ENCODE data around the gene SULT4A1.

SULT4A1 gene

DNA sequence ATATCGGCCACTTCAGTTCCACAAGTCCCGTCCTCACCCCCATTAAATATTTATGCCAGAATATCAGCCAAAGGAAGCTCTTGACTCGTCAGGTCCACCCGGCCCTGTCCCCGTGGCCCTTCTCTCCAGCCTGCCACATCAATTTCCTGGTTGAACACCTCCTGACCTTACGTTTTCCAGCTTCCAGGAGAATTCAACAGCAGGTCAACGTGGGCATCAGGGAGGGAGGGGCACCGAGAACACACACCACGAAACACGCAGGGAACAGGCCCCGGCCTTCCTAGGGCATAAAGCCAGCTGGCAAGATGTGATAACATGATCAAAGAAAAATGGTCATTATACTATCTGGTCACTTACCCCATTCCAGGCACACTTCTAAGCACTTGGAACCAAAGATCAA is 15.3 kb downstream of the SULT4A1 start:
- no peak overlapping the region for H2AFZ ChIP-seq (ENCODE audit: low read depth, low read length, severe bottlenecking)
- H3K4me2 ChIP-seq (ENCODE audit: low read depth, low read length, poor library complexity, severe bottlenecking), result no peak overlapping the region
- no peaks in the 10 kb centered on the region for H3K9me3 ChIP-seq (ENCODE audit: insufficient read depth, low read length)
- TF ChIP-seq, protein P1, sequence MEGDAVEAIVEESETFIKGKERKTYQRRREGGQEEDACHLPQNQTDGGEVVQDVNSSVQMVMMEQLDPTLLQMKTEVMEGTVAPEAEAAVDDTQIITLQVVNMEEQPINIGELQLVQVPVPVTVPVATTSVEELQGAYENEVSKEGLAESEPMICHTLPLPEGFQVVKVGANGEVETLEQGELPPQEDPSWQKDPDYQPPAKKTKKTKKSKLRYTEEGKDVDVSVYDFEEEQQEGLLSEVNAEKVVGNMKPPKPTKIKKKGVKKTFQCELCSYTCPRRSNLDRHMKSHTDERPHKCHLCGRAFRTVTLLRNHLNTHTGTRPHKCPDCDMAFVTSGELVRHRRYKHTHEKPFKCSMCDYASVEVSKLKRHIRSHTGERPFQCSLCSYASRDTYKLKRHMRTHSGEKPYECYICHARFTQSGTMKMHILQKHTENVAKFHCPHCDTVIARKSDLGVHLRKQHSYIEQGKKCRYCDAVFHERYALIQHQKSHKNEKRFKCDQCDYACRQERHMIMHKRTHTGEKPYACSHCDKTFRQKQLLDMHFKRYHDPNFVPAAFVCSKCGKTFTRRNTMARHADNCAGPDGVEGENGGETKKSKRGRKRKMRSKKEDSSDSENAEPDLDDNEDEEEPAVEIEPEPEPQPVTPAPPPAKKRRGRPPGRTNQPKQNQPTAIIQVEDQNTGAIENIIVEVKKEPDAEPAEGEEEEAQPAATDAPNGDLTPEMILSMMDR (IDR thresholded peaks at IDR 0.05; ENCODE audit: insufficient read depth, low read length, poor library complexity, severe bottlenecking), result no peak
- TF ChIP-seq EZH2phosphoT487 (conservative IDR thresholded peaks at IDR 0.05; ENCODE audit: low read length), result no peak
- no peaks in the 10 kb centered on the region for H3K36me3 ChIP-seq (ENCODE audit: low read length)
- H3K27me3 ChIP-seq (ENCODE audit: low read length), result no peaks in the 10 kb centered on the region
- H3K27ac ChIP-seq (ENCODE audit: low read depth, low read length), result no peak overlapping the region
- no peak overlapping the region for H3K9ac ChIP-seq (ENCODE audit: low read length)
- H3K79me2 ChIP-seq (ENCODE audit: insufficient read depth, low read length), result no peaks in the 10 kb centered on the region
- no peaks in the 10 kb centered on the region for H3K9me2 ChIP-seq (replicated peaks; ENCODE audit: insufficient read depth, low read length)
- H4K20me1 ChIP-seq (ENCODE audit: low read depth, low read length), result no peaks in the 10 kb centered on the region
- H3K4me3 ChIP-seq (ENCODE audit: insufficient read depth, low read length, poor library complexity, severe bottlenecking), result no peak overlapping the region
- H3F3A ChIP-seq (ENCODE audit: insufficient read depth), result no peaks in the 10 kb centered on the region

GRCh38 chr22:43845981-43846380 is 16.3 kb downstream of the SULT4A1 start:
- Histone ChIP-seq H3K27me3 (ENCODE audit: low read length) (no peaks in the 10 kb centered on the region), H3F3A (ENCODE audit: insufficient read depth) (no peaks in the 10 kb centered on the region), H3K27ac (ENCODE audit: low read depth, low read length) (no peak overlapping the region), H2AFZ (ENCODE audit: low read depth, low read length, severe bottlenecking) (no peak overlapping the region), H3K4me3 (ENCODE audit: insufficient read depth, low read length, poor library complexity, severe bottlenecking) (no peak overlapping the region), H4K20me1 (ENCODE audit: low read depth, low read length) (no peaks in the 10 kb centered on the region), H3K79me2 (ENCODE audit: insufficient read depth, low read length) (no peaks in the 10 kb centered on the region), H3K9me2 (replicated peaks; ENCODE audit: insufficient read depth, low read length) (no peaks in the 10 kb centered on the region), H3K36me3 (ENCODE audit: low read length) (no peaks in the 10 kb centered on the region), H3K4me2 (ENCODE audit: low read depth, low read length, poor library complexity, severe bottlenecking) (no peak overlapping the region), H3K9ac (ENCODE audit: low read length) (no peak overlapping the region), H3K9me3 (ENCODE audit: insufficient read depth, low read length) (no peaks in the 10 kb centered on the region)
- TF ChIP-seq, protein P1 (IDR thresholded peaks at IDR 0.05; ENCODE audit: insufficient read depth, low read length, poor library complexity, severe bottlenecking), result no peak
- no peak for TF ChIP-seq EZH2phosphoT487 (conservative IDR thresholded peaks at IDR 0.05; ENCODE audit: low read length)

DNA sequence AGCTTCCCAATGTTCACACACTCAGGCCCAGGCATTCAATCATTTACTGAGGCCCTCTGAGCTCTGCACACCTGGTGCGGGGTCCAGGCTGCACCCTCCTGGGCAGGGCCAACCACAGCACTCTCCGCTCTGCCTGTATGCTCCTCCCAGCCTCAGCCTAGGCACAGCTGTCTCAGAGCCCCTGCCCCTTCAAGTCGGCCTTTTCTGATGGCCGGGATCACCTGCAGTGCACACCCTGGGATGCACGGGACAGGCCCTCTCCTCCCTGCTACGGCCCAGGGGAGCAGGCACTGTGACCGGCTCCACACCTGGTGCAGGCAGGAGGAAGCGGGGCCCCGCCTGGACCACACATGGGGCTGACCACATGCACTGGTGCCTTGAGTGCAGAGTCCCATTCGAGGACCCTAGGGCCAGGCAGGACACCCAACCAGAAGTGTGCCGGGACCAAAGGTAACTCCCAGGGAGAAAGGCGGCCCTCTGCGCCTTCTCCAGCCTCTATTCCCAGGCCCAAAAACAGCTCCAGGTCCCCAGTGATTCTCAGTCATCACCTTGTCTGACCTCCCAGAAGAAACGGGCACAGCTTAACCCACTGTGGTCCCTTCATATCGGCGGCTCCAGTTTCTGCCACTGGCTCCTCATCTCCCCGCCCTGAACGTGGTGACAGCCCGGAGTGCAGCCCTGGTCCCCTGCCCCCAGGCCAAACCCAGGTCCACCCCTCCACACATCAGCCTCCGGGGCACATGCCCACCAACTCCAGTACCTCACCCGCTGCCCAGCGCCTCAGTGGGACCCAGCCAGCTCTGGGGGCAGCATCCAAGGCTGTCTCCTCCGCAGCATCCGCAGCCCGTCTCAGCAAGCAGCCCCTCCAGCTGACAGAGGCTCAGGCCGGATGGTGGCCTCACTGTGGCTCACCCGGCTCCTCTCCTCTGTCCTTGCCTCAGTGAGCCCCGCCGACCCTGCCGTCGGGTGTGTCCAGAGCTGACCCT is 17.5 kb downstream of the SULT4A1 start:
- H3K36me3 ChIP-seq (ENCODE audit: low read length), result no peaks in the 10 kb centered on the region
- TF ChIP-seq EZH2phosphoT487 (conservative IDR thresholded peaks at IDR 0.05; ENCODE audit: low read length), result no peak
- TF ChIP-seq, protein P1 (IDR thresholded peaks at IDR 0.05; ENCODE audit: insufficient read depth, low read length, poor library complexity, severe bottlenecking), result no peak
- H3K9me2 ChIP-seq (replicated peaks; ENCODE audit: insufficient read depth, low read length), result no peaks in the 10 kb centered on the region
- H3K27ac ChIP-seq (ENCODE audit: low read depth, low read length), result no peak overlapping the region
- no peak overlapping the region for H3K4me3 ChIP-seq (ENCODE audit: insufficient read depth, low read length, poor library complexity, severe bottlenecking)
- H3K27me3 ChIP-seq (ENCODE audit: low read length), result no peaks in the 10 kb centered on the region
- no peak overlapping the region for H3K4me2 ChIP-seq (ENCODE audit: low read depth, low read length, poor library complexity, severe bottlenecking)
- no peaks in the 10 kb centered on the region for H3K79me2 ChIP-seq (ENCODE audit: insufficient read depth, low read length)
- no peaks in the 10 kb centered on the region for H3K9me3 ChIP-seq (ENCODE audit: insufficient read depth, low read length)
- H3F3A ChIP-seq (ENCODE audit: insufficient read depth), result no peaks in the 10 kb centered on the region
- H4K20me1 ChIP-seq (ENCODE audit: low read depth, low read length), result no peaks in the 10 kb centered on the region
- H2AFZ ChIP-seq (ENCODE audit: low read depth, low read length, severe bottlenecking), result no peak overlapping the region
- H3K9ac ChIP-seq (ENCODE audit: low read length), result no peak overlapping the region

Data from SU-DHL-6 (cell line).